Islet precursor cell (in vitro differentiated cells): Measurements from ENCODE around the gene ADK.
A peak's percentile ranks its signal among the peaks of the same experiment; 100 is the strongest.
"Not testable (repeated sequence)": the region's sequence is repeated elsewhere in the genome, so short reads cannot be mapped to it uniquely, and the experiment has no call there.

Source experiments
- DNase-seq: peaks from one replicate; pipeline ENCODE4 v3.0.0-alpha.2; 2018

The ADK gene

GRCh38 chr10:74150990-74151878, at the start of gene ADK:
Gene ADK (plus strand): TSS chr10:74151221. CDS start chr10:74151279, 58 bp downstream.
- DNase-seq = peak; percentile 99

DNA sequence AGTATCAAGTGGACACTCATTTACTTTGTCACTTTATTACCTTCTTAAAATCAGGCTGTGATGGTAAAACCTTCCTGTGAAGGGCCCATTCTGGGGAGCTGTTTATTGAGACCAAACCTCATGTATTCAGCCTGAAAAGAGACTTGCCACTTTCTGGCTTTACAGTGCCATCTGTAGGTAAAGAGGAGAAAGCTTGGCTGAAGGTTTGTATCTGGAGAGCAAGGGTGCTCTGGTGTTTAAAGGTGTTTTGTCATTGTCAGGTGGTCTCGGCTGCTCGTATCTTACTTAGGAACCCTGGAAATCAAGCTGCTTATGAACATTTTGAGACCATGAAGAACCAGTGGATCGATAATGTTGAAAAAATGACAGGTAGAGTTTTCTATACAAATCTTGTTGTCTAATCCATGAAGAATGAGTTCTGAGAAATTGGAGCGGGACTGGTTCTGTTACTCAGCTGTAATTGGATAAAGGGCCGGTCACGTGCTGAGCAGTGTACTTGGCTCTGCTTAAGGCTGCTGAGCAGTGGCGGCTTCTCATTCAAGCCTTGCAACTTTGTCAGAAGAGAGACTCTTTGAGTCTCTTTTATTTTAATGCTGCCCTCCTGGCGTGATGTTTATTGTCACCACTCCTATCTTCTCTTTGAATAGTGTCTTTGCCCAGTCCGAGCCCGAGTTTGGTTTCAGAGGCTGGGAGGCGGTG, 47.3 kb upstream of the ADK start:
- no peak for DNase-seq

DNA sequence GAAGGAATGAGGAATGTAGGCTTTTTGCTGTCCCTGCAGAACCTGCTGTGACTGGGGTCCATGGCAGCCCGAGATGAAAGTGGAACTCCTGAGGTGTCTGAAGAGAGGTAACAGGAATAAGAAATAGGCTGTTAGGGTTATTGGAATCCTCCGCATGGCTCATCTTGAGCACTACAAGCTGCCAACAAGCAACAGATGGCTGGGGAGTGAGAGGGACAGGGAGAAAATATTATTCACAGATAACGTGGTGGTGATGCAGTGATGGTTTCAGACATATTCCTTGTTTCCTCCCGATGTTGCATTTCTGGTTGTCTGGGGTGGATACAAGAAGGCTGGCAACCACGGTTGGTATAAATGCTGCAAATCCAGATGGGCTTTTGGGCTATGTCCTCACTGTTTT, 46.5 kb upstream of the ADK start:
- no peak for DNase-seq

- no peak for DNase-seq
These were observed 46.0 kb upstream of the ADK start for GRCh38 chr10:74104996-74105395.

DNA sequence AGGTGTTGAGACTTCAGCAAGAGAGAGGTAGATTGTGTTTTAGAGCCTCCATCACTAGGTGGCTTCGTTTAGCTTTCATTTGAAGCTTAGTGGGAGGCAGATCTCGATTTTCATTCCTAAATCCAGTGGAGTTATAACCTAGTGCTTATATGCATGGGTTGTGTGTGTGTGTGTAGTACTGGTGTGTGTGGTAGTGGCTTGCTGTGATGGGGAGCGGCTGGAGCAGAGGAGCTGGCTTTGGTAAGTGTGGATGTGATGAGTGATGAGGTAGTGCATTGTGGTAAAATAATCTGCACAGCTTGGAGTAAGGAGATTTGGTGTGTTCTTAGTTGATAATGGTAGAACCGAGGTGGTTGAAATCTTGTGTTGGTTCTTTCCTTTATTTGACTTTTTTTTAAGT, 43.6 kb upstream of the ADK start:
- no peak for DNase-seq

DNA sequence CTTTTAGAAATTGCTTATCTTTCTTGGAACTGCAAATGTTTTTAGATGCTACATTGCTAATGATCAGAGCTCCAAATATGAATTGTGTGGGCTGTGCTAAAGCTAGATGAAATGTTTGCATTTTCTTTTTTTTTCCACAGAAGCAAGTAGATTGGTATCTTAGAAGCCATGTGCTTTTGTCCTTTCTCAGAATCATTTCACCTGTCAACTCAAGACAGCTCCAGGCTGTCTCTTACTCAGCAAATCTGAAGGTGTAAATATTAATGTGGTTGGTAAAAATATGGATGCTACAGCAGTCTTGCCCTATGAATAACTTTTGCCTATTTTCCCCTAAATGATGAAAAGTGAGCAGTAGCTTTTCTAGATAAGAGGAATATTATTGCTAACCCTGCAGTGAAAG, 41.6 kb upstream of the ADK start:
- DNase-seq = no peak

DNA sequence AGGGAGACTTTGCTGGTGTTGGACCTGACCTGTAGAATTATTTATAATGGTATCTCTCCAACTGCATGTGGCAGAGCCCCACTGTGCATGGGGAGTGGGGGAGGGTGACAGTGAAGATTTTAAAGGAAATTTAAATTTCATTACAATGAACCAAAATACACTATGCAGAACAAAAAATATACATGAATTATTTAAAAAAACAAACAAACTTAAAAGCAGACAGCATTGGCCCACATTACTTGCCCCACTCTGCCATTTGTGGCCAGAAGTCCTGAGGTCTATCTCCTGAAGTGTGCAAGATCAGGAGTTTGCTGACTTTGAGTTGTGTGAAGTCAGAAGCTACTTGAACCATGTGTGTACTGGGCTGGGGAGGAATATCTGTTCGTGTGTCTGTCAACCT, 40.9 kb upstream of the ADK start:
- DNase-seq = no peak

DNA sequence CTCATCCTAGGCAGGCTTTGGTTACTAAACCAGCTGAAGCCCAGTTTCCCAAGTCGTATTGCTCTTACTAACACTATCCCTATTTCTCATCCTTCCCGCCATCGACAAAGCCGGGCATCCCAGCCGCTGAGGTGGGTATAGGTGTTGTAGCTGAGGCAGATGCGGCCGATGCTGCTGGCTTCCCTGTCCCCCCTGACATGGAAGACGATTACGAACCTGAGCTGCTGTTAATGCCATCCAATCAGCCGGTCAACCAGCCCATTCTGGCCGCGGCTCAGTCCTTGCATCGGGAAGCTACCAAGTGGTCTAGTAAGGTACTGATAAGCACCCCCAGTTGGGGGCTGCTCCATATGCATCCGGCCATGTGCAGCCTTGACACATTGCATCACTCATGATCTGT, 39.2 kb upstream of the ADK start:
- no peak for DNase-seq

DNA sequence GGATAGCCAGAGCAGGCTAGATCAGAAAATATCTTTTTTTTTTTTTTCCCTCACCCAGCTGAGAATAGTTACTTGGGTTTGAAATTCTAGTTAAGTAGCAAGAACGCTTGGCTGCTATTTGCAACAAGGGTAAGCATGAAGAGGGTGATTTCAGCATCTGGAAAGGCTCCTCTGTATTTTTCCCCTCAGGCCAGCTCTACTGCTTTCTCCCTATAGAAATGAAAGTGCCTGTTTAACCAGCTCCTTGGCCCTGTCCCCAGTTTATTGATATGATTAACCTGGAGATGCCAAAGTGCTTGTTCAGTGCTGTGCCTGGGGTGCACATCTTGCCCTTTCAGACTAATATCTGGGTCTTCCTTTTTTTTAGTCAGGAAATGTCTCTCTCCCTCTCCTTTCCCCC, 37.5 kb upstream of the ADK start:
- DNase-seq = no peak

GRCh38 chr10:74114041-74114448, 37.0 kb upstream of the ADK start:
- DNase-seq = no peak

DNA sequence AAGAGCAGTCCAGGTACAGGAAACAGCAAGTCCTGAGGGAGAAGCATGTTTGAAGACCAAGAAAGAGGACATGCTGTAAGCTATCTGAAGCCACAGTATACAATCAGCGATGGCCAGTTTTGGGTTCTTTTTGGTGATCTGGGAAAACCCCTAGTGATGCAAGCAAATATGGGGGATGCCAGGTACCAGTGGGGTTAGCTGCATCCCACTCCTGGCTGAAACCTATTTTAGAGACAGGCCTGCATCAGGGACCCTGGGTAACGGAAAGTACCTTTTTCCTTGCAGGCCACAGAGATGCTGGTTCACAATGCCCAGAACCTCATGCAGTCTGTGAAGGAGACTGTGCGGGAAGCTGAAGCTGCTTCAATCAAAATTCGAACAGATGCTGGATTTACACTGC, 33.3 kb upstream of the ADK start:
- no peak for DNase-seq

DNA sequence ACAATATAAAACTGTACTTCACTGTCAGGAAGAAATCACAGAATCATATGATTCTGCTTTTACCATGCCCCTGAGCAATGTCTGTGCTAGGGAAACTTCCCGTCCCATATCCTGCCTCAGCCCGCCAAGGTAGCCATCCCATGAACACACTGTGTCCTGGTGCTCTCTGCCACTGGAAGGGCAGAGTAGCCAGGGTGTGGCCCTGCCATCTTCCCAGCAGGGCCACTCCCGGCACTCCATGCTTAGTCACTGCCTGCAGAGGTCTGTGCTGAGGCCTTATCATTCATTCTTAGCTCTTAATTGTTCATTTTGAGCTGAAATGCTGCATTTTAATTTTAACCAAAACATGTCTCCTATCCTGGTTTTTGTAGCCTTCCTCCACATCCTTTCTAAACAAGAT, 32.2 kb upstream of the ADK start:
- no peak for DNase-seq

GRCh38 chr10:74120911-74121310, 30.1 kb upstream of the ADK start:
- no peak for DNase-seq

GRCh38 chr10:74121368-74121767, 29.7 kb upstream of the ADK start:
- DNase-seq = no peak

DNA sequence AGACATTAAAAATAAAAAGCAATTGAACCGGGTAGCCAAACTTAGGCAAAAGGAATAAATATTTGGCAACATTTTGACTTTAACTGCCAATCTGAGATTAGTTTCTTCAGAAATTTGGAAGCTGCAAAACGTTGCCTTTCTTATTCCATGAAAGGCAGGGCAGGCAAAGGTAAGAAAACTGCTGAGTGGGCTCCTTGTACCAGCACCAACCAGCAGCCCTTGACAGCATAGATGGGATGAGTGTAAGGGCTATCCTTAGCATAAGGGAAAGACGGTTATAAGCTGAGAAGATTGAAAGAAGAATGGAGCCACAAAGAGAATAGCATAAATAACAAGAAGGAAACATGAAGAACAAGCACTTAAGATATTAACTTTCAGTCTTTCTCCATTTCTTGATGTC, 29.0 kb upstream of the ADK start:
- DNase-seq = no peak

GRCh38 chr10:74123081-74123480, 27.9 kb upstream of the ADK start:
- no peak for DNase-seq

GRCh38 chr10:74133923-74134820, 16.8 kb upstream of the ADK start:
- no peak for DNase-seq

GRCh38 chr10:74135452-74135851, 15.6 kb upstream of the ADK start:
- no peak for DNase-seq

DNA sequence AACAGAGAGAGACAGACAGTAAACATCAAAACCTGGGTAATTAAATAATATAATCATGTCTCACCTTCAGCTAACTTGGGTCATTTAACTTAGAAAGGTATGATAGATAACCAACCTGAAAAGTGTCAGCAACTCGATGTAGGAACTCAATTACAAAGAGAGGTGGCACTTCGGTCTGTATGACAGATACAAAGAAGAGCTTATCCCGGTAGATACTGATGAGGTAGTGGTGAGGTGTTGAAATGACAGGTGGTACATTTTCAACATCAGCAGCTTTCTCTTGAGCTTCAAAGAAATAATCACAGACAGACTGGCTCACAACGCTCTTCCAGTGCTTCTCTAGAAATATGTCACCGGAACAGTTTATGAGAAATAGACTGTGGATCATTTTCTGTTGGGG, 13.0 kb upstream of the ADK start:
- no peak for DNase-seq

DNA sequence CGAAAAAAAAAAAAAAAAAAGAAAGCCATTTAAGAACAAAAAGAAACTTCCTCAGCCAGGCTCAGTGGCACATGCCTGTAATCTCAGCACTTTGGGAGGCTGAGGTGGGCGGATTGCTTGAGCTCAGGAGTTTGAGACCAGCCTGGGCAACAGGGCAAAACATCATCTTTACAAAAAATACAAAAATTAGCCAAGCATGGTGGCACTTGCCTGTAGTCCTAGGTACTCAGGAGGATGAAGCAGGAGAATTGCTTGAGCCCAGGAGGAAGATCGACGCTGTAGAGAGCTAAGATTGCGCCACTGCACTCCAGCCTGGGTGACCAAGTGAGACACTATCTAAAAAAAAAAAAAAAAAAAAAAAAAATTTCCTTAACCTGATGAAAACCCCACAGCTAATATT, 12.4 kb upstream of the ADK start:
- not testable (repeated sequence) for DNase-seq

DNA sequence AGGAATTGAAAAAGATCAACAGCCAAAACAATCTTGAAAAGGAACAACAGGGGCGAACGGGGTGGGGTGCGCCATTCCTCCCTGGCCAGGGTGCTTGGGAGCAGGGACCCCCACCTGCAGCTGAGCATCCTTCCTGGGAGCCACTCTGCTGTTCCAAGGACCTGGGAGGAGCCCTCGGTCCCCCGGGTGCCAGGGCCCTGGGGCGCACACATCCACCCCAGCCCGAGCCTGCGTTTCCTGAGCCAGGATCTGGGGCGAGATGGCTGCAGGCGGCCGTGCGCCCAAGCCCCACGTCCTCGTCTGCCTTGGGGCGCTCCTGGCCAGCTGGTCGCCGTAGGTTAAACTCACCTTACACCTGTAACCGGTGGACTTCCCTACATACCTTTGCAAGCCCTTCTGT, 11.0 kb upstream of the ADK start:
- DNase-seq = no peak

GRCh38 chr10:74140553-74140952, 10.5 kb upstream of the ADK start:
- no peak for DNase-seq

- no peak for DNase-seq
These were observed 5.9 kb upstream of the ADK start for GRCh38 chr10:74145133-74145532.
